HG03060 (cell line): ENCODE measurements around the gene ACTL6B.
A peak's percentile ranks its signal among the peaks of the same experiment; 100 is the strongest.

Source experiments
- ATAC-seq: cut with Tn5 transposase; IDR thresholded peaks from one replicate; pipeline ENCODE4 v1.9.1; 2021; ENCODE audit warnings: low read depth, moderate number of reproducible peaks; ENCODE audit not compliant: unreplicated experiment

The ACTL6B gene

GRCh38 chr7:100630066-100630465 lies 26.2 kb downstream of the ACTL6B start:
- ATAC-seq = no peak

- no peak for ATAC-seq
Observed at GRCh38 chr7:100629117-100629716, 27.0 kb downstream of the ACTL6B start.

GRCh38 chr7:100627238-100627549 lies 29.1 kb downstream of the ACTL6B start:
- ATAC-seq = no peak

GRCh38 chr7:100626530-100627237 lies 29.6 kb downstream of the ACTL6B start:
- ATAC-seq = no peak

- ATAC-seq = no peak
Observed at GRCh38 chr7:100626055-100626454, 30.2 kb downstream of the ACTL6B start.

- no peak for ATAC-seq
Observed at GRCh38 chr7:100623951-100624824, 32.1 kb downstream of the ACTL6B start.

GRCh38 chr7:100621554-100621953 lies 34.7 kb downstream of the ACTL6B start:
- no peak for ATAC-seq

GRCh38 chr7:100620804-100621203 lies 35.4 kb downstream of the ACTL6B start:
- no peak for ATAC-seq

GRCh38 chr7:100620239-100620638 lies 36.0 kb downstream of the ACTL6B start:
- ATAC-seq = no peak

- no peak for ATAC-seq
Observed at GRCh38 chr7:100614308-100614861, 41.9 kb downstream of the ACTL6B start.

- ATAC-seq = no peak
Observed at GRCh38 chr7:100613412-100614175, 42.7 kb downstream of the ACTL6B start.

GRCh38 chr7:100612730-100613390 lies 43.4 kb downstream of the ACTL6B start:
- no peak for ATAC-seq

- peak; percentile 93 for ATAC-seq
Observed at GRCh38 chr7:100611983-100612729, 44.1 kb downstream of the ACTL6B start, which contains the start of gene MOSPD3. TSS of gene MOSPD3 (plus strand) at chr7:100612540. CDS start at chr7:100612792, 252 bp downstream.

GRCh38 chr7:100609958-100610357 lies 46.3 kb downstream of the ACTL6B start:
- ATAC-seq = no peak

- ATAC-seq = no peak
Observed at GRCh38 chr7:100607111-100607510, 49.1 kb downstream of the ACTL6B start.

- ATAC-seq = no peak
Observed at GRCh38 chr7:100606313-100606712, 49.9 kb downstream of the ACTL6B start.

- no peak for ATAC-seq
Observed at GRCh38 chr7:100604976-100605911, 51.0 kb downstream of the ACTL6B start.
